ENCODE data around the gene VGLL4. TPM values are rescaled to one million over a fixed set of nuclear protein-coding genes. Genes with fewer than 3 reads are reported as not detected.

VGLL4 gene
- polyA plus RNA-seq, 3 donors = 106 to 114 (median 110) TPM

GRCh38 chr3:11653298-11654055, 9.8 kb upstream of the VGLL4 start:
- no peak for DNase-seq (ENCODE audit: low read depth in 3 of 3, low spot score in 2 of 3)

DNA sequence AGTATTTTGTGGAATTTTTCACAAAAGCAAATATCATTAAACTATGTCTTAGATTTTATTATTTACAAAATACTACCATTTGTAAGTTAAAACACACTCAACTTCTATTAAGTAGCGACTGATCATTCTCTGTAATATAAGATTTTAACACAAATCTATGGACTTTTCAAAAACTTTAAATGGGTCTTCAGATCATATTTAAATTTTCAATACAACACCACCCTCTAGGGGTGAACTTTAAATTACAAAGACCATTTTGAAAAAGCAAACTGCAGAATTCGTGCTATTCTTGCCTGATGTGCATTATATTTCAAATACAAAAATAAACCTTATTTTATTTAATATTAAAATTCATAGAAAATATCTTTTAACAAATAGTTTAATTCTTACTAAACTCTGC, 8.2 kb upstream of the VGLL4 start:
- DNase-seq (ENCODE audit: low read depth in 3 of 3, low spot score in 2 of 3) = no peak

GRCh38 chr3:11651477-11651876, 7.8 kb upstream of the VGLL4 start:
- no peak for DNase-seq (ENCODE audit: low read depth in 3 of 3, low spot score in 2 of 3)

DNA sequence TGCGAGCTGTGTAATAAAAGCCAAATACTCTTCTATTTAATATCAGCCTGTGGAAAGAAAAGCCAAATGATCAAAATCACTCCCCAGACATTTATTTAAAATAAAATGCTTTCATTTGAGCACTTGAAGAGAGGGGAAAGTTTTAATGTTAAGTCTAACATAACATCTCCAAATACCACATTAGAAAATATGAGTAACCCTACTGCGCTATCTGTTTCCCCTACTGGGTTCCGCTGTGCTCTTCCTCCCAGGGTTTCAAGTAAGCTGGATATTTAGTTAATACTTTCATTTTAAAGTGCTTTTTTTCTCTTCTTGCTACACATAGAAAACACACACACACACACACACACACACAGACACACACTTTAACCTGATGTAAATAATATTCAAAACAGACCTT, 6.7 kb upstream of the VGLL4 start:
- DNase-seq (ENCODE audit: low read depth in 3 of 3, low spot score in 2 of 3) = no peak

- DNase-seq (ENCODE audit: low read depth in 3 of 3, low spot score in 2 of 3) = no peak
These were observed 5.0 kb upstream of the VGLL4 start for GRCh38 chr3:11648735-11649134.

GRCh38 chr3:11643201-11643603, 513 bp downstream of the VGLL4 start:
- DNase-seq (ENCODE audit: low read depth in 3 of 3, low spot score in 2 of 3) = peak in 1 of 3 donors; percentile 45

GRCh38 chr3:11642431-11643191, 1.1 kb downstream of the VGLL4 start:
- DNase-seq (ENCODE audit: low read depth in 3 of 3, low spot score in 2 of 3) = peak in 2 of 3 donors; percentile 58 to 76

DNA sequence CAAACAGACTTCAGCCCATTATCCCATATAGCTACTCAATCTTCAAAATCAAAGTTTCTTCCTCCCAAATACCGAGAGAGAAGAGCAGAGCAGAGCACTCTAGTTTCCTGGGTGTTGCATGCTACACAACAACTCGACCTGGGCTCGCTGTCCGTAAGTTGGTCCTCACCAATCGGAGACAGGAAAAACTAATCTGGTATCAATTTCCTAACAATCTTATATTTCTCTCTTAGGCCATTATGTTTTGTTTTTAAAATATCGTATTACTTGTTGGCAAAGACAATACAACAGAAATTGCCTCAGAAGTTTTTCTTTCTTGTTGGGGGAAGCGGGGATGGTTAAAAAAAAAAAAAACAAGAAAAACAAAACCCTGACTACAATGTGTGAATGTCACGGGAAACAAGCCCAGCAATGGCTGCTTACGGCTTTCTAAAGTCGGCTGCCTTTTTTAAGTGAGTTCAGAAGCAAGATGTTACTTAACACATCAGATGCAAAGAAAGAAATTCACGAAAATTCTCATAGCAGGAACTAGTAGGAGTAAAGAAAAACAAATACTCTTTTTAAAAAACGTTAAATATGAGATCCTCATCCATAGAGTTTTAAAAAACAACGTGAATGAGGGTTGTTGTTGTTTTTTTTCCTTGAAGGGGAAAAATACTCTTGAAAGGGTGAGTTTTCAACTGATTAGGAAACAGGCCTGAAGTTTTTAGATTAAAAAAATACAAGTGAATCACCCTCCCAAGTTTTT, 1.9 kb downstream of the VGLL4 start:
- DNase-seq (ENCODE audit: low read depth in 3 of 3, low spot score in 2 of 3) = peak in 1 of 3 donors; percentile 42

DNA sequence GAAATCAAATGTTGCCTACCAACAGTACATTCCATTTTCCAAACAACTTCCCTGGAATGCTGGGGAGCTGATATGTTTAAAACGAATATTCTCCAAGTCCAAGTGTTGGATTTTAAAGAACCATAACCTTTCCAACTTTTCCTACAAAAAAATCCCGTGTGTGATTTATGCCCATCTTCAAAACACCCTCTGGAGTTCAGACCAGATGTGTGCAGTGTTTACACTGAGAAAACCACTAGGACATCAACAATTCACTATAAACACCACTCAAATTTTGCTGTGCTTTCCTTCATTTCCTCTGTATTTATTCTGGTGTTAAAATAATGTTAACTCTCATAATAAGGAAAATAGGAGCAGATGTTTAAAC, 2.4 kb downstream of the VGLL4 start:
- no peak for DNase-seq (ENCODE audit: low read depth in 3 of 3, low spot score in 2 of 3)

DNA sequence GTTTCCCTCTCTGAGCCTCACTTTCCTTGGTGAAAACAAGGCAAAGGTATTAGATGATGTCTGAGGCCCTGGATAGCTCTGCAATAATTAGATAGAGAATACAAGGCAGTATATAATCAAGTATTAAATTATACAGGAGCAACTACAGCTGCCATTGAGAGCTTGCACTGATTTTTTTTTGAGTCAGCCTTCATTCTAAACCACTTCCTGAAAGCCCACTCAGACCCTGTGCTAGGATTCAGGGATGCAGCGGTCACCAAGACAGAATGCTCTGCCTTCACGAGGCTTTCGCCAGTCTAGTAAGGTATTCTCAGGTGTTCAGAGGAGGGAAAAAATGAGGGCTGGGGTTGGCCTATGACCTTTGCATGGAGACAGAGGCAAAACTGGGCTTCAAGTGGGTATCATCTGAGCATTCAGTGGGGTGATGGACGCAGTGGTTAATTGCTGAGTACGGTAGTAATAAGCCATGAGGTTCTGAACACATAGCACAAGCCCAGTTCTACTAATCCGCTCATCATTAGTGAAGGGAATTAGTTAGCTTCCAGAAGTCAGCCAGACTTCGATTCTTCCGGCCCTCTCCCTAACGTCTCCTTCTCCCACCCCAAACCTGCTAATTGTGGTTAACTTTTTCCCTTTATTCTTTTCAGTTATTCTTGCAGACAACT, 3.6 kb downstream of the VGLL4 start:
- DNase-seq (ENCODE audit: low read depth in 3 of 3, low spot score in 2 of 3) = no peak

DNA sequence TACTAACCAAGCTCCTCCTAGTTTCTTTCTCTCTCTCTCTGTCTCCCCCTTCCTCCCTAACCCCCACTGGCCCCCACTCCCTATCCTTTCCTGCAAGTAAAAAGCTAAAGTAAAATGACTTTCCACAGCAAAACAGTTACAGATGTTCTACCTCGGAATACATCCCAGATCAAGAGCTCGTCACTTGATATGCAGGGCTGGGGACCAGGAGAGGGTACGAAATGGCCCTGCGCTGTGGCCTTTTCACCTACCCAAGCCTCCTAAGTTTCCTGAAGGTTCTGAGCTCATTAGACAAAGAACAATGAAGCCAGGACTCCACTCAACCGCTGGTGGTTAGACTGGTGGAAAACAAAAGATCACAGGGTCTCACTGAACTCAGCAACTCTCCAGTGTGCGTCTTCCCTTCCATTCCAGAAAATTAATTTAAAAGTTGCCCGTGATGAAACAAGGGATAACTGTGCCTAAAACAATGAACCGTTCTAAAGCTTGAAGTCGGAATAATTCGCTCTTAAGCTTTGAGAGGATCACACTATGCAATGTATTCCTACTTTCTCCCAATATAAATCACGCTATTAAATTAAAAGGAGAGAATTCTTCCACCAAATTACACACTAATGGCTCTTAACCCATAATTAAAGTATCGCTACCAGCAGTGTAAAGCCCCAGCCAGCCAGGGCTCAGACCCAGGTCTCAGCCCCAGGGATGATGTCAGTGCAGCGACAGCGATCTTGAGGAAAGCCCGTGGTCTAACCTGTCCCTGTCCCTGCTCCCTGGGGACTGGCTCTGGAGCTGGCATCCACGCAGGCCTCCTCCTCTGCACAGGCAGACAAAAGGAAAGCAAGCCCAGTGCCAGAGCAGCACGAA, 5.0 kb downstream of the VGLL4 start:
- no peak for DNase-seq (ENCODE audit: low read depth in 3 of 3, low spot score in 2 of 3)

DNA sequence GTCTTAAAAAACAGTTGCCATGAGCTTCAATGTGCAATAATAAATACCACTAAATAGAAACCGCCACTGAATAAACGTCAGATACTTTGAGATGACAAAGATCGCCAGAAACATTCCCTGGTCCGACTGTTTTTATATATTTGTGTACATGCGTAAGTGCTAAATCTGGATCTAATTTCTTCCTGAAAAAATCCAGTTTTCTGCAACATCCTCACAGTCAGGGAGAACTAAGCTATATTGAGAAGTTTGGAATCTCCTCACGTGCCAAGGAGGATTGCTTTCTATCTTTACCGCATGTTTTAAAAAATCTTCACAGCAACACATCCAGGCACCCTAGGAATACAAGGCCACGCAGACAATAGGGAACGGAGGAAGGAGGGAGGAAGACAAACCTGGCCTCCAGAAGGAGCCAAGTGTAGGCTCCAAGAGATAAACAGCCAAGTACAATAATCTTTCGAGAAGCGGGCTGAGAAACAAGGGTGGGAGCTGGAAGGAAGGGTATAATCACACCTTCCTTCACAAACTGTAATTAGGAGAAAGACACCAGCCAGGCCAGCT, 5.7 kb downstream of the VGLL4 start:
- no peak for DNase-seq (ENCODE audit: low read depth in 3 of 3, low spot score in 2 of 3)

GRCh38 chr3:11636394-11636770, 7.3 kb downstream of the VGLL4 start:
- DNase-seq (ENCODE audit: low read depth in 3 of 3, low spot score in 2 of 3) = no peak

DNA sequence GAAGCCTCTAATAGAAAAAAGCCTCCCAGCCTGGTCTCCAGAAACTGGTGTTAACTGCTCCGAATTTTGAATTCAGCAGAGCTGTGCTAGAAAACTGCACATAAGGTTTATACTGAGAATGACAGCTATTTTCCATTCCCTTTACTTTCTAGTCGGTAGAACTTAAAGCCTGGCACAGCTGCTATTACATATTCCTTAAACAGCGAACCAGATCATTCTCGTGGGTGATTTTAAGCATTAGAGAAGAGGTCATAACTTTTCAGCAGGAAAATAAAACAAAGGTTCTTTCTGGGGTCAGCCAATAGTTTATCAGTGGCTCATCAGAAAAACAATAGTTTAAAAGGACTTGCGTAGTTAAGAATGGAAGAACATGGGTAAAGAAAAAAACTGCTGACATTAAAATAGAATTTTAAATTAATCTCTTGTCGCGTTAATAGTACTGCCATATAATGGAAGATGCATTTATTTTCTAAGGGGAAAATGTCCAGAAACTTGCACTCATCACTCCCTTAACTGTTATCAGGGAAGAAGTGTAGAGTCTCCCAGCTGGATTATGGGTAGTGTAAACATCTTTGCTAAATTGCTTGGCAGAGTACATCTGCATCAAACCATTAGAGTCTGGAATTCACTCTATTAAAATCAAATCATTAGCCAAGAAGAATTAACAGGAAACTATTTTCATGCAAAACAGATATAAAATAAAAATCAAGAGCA, 7.9 kb downstream of the VGLL4 start:
- no peak for DNase-seq (ENCODE audit: low read depth in 3 of 3, low spot score in 2 of 3)

DNA sequence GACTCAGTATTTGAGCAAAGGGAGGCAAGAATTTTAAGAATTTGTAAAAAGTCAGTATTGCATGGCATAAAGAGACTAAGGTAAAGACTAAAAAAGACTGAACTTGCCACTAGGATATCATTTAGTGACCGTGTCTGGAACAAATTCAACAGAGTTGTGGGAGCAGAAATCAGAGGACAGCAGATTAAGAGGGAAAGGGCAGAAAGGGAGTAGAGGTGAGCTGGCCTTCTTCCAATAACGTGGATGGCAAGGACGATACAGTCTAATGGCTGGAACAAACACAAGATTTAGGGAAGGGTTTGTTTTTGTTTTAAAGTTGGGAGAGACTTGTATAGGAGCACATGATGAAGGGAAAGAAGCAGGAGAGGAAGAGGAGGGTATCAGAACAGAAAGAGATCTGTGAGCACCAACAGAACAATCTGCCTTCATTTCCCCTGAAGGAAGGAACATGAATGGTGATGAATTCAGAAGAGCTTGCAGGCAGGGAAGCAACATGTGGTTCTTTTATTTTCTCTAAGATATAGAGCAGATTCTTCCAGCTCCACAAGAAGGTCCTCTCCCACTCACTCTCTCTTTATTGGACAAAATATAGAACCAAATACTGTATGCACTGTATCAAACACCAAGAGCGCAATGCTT, 8.6 kb downstream of the VGLL4 start:
- no peak for DNase-seq (ENCODE audit: low read depth in 3 of 3, low spot score in 2 of 3)

- no peak for DNase-seq (ENCODE audit: low read depth in 3 of 3, low spot score in 2 of 3)
These were observed 9.6 kb downstream of the VGLL4 start for GRCh38 chr3:11634081-11634635.

- no peak for DNase-seq (ENCODE audit: low read depth in 3 of 3, low spot score in 2 of 3)
These were observed 10.7 kb downstream of the VGLL4 start for GRCh38 chr3:11632966-11633365.

- no peak for DNase-seq (ENCODE audit: low read depth in 3 of 3, low spot score in 2 of 3)
These were observed 11.2 kb downstream of the VGLL4 start for GRCh38 chr3:11632564-11632963.

Measured in right renal cortex interstitium (tissue), 3 donors.